Uterus (tissue), 4 donors: Measurements from ENCODE around the gene GABBR1. TPM values are rescaled to one million over a fixed set of nuclear protein-coding genes. Genes with fewer than 3 reads are reported as not detected.
A peak's percentile ranks its signal among the peaks of the same experiment; 100 is the strongest.

Source experiments
- DNase-seq, 2 donors: peaks; one replicate each; pipeline ENCODE4 v3.0.0-alpha.2; 2019 to 2020
- H3K27ac ChIP-seq, 2 donors: fragments of 200-600 bp; sonication (generic); 1 replicate in 1 of 2; 2 replicates in 1 of 2; pipeline ENCODE4 v1.5.1; 2016 to 2018
- H3K27me3 ChIP-seq, 2 donors: fragments of 200-600 bp; sonication (generic); one replicate each; pipeline ENCODE4 v1.5.1; 2018 to 2019; ENCODE audit warnings: control low read depth in 1 of 2
- H3K36me3 ChIP-seq, 2 donors: fragments of 200-600 bp; sonication (generic); one replicate each; pipeline ENCODE4 v1.5.1; 2019; ENCODE audit warnings: control low read depth in 1 of 2
- H3K4me1 ChIP-seq, 2 donors: fragments of 200-600 bp; sonication (generic); one replicate each; pipeline ENCODE4 v1.5.1; 2018 to 2019; ENCODE audit warnings: control low read depth in 1 of 2
- H3K4me3 ChIP-seq, 2 donors: fragments of 200-600 bp; sonication (generic); 1 replicate in 1 of 2; 2 replicates in 1 of 2; pipeline ENCODE4 v1.5.1; 2018 to 2019; ENCODE audit warnings: mild to moderate bottlenecking in 1 of 2
- H3K9me3 ChIP-seq, 2 donors: fragments of 200-600 bp; sonication (generic); one replicate each; pipeline ENCODE4 v1.5.1; 2019; ENCODE audit warnings: control low read depth in 1 of 2
- CTCF ChIP-seq, 4 experiments: fragments of 200-600 bp in 2 of 4; fragments of 450-650 bp in 2 of 4; sonication (generic) in 2 of 4; IDR thresholded peaks; one replicate each; pipeline ENCODE4 v1.5.1; 2016 to 2019; ENCODE audit warnings: antibody characterized with exemption in 4 of 4, mild to moderate bottlenecking in 2 of 4, moderate library complexity in 1 of 4
- POLR2A ChIP-seq, 2 donors: fragments of 450-650 bp; IDR thresholded peaks; one replicate each; pipeline ENCODE4 v1.6.1; 2016; ENCODE audit warnings: antibody characterized with exemption in 2 of 2, mild to moderate bottlenecking in 1 of 2, moderate library complexity in 1 of 2
- intact Hi-C: fragments of 100-400 bp; cut with DNase I; formaldehyde crosslinking; loops from one replicate; pipeline ENCODE4 v1.15.1; 2023; ENCODE audit warnings: low total_unique reads
- total RNA-seq, 4 donors: library from RNA; depleted of rRNA in 3 of 4; stranded (reverse); fragments of >200 nt in 3 of 4; gene quantifications; one replicate each; pipeline versions ENCODE4 v1.1.0 to v1.2.4, GENCODE V29; 2014 to 2023
- donor health status: DM: yes; HTN: yes; CAD: no.

Gene GABBR1
- total RNA-seq: 100 to 1,000 TPM in 1 of 4 donors, 10 to 100 TPM in 3; 29.4 to 184 (median 44.6) TPM

GRCh38 chr6:29632789-29633533 lies at the start of gene GABBR1:
TSS of gene GABBR1 (minus strand) at chr6:29633183. CDS start at chr6:29632385, 798 bp downstream.
- intact Hi-C loops: no loop called here
- no peaks in the 10 kb centered on the region for H3K36me3 ChIP-seq
- no peaks in the 10 kb centered on the region for H3K27me3 ChIP-seq
- peak; percentile 90 to 93 for DNase-seq
- H3K27ac ChIP-seq: peak within 1 kb of the TSS; percentile 91
- H3K9me3 ChIP-seq: no peaks in the 10 kb centered on the region
- TF ChIP-seq CTCF (IDR thresholded peaks at IDR 0.05): no peak
- peak; percentile 52 to 75 for TF ChIP-seq POLR2A (IDR thresholded peaks at IDR 0.05)
- H3K4me1 ChIP-seq: no peaks in the 10 kb centered on the region
- peak within 1 kb of the TSS; percentile 77 to 91 for H3K4me3 ChIP-seq

- no peaks in the 10 kb centered on the region for H3K9me3 ChIP-seq
- H3K4me3 ChIP-seq: no peak overlapping the region
- no peaks in the 10 kb centered on the region for H3K4me1 ChIP-seq
- DNase-seq: no peak
- intact Hi-C loops: no loop called here
- H3K36me3 ChIP-seq: no peaks in the 10 kb centered on the region
- no peaks in the 10 kb centered on the region for H3K27me3 ChIP-seq
- TF ChIP-seq CTCF (IDR thresholded peaks at IDR 0.05): no peak
- TF ChIP-seq POLR2A (IDR thresholded peaks at IDR 0.05): no peak
- no peak overlapping the region for H3K27ac ChIP-seq
Measured at GRCh38 chr6:29681811-29682210, 48.8 kb upstream of the GABBR1 start.

GRCh38 chr6:29680904-29681303 lies 47.9 kb upstream of the GABBR1 start, which contains the start of gene ZFP57:
TSS of gene ZFP57 (minus strand) at chr6:29681152. CDS start at chr6:29677003, 4,149 bp downstream.
- TF ChIP-seq POLR2A (IDR thresholded peaks at IDR 0.05) (no peak), CTCF (IDR thresholded peaks at IDR 0.05) (no peak)
- Histone ChIP-seq H3K36me3 (no peaks in the 10 kb centered on the region), H3K27me3 (no peaks in the 10 kb centered on the region), H3K4me1 (no peaks in the 10 kb centered on the region), H3K4me3 (no peak within 1 kb of the TSS), H3K27ac (no peak within 1 kb of the TSS), H3K9me3 (no peaks in the 10 kb centered on the region)
- intact Hi-C loops: no loop called here
- DNase-seq: no peak

- Histone ChIP-seq H3K27me3 (no peaks in the 10 kb centered on the region), H3K9me3 (no peaks in the 10 kb centered on the region), H3K36me3 (no peaks in the 10 kb centered on the region), H3K27ac (no peak overlapping the region), H3K4me3 (no peak overlapping the region), H3K4me1 (no peaks in the 10 kb centered on the region)
- no peak for DNase-seq
- TF ChIP-seq POLR2A (IDR thresholded peaks at IDR 0.05) (no peak), CTCF (IDR thresholded peaks at IDR 0.05) (no peak)
- intact Hi-C loops: no loop called here
Measured at GRCh38 chr6:29680416-29680815, 47.4 kb upstream of the GABBR1 start.

- no peaks in the 10 kb centered on the region for H3K9me3 ChIP-seq
- intact Hi-C loops: no loop called here
- H3K4me1 ChIP-seq: no peaks in the 10 kb centered on the region
- no peak overlapping the region for H3K4me3 ChIP-seq
- H3K36me3 ChIP-seq: no peaks in the 10 kb centered on the region
- H3K27ac ChIP-seq: no peak overlapping the region
- H3K27me3 ChIP-seq: no peaks in the 10 kb centered on the region
- DNase-seq: no peak
- TF ChIP-seq CTCF (IDR thresholded peaks at IDR 0.05) (no peak), POLR2A (IDR thresholded peaks at IDR 0.05) (no peak)
Measured at GRCh38 chr6:29679962-29680361, 47.0 kb upstream of the GABBR1 start.
